AG09309 (cell line): ENCODE measurements around the gene GPS1.

ENCODE experiments used
- DNase-seq: peaks from one replicate; pipeline ENCODE4 v3.0.0-alpha.2; 2010; ENCODE audit warnings: low read depth
- H3K4me3 ChIP-seq: 2 replicates; pipeline ENCODE4 v1.5.1; 2011; ENCODE audit warnings: mild to moderate bottlenecking, low read depth, low read length, moderate library complexity; ENCODE audit not compliant: control insufficient read depth
- TF ChIP-seq, protein P1 (sequence below): IDR thresholded peaks from 2 replicates; pipeline ENCODE4 v1.5.1; 2011; ENCODE audit warnings: mild to moderate bottlenecking, low read depth, low read length, inconsistent platforms; ENCODE audit not compliant: insufficient read depth, control insufficient read depth; ENCODE audit errors: missing control alignments

The GPS1 gene

DNA sequence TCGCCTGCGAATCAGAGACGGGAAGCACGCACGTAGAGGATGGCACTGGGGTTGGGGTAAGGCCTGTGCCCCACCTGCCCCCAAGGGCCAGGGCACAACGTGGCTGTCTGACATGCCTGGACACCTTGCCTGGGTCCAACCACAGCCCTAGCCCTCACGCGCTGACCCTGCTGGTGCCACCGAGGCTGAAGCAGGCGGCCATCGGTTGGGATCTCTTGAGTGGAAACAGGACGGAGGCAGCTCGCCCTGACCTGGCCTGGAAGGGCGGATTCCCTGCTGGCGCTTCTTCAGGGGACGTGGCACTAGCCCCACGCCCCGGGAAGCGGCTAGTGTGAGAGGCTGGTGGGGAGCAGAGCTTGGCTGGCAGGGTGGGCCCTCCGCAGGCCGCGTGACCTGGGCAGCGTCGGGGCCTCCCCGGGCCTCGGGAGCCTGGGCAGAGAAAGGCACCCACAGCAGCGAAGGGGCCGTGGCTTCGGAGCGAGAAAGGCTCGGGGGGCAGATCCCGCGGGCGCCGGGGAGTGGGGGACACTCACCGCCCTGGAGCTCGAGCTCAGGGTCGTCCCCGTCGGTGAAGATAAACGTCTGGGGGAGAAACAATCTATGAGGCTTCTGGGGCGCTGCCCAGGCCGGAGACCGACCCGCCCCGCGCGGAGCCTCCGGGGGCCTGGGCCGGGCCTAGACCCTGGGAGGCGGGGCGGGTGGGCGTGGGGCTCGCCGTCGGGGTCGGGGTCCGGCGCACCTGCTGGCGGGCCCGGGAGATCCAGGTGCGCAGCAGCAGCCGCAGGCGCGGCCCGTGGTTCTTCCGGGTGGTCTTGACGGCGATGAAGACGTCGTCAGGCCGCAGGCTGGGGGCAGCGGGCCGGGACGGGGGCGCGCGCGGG is 697 bp upstream of the GPS1 start:
- TF ChIP-seq, protein P1, sequence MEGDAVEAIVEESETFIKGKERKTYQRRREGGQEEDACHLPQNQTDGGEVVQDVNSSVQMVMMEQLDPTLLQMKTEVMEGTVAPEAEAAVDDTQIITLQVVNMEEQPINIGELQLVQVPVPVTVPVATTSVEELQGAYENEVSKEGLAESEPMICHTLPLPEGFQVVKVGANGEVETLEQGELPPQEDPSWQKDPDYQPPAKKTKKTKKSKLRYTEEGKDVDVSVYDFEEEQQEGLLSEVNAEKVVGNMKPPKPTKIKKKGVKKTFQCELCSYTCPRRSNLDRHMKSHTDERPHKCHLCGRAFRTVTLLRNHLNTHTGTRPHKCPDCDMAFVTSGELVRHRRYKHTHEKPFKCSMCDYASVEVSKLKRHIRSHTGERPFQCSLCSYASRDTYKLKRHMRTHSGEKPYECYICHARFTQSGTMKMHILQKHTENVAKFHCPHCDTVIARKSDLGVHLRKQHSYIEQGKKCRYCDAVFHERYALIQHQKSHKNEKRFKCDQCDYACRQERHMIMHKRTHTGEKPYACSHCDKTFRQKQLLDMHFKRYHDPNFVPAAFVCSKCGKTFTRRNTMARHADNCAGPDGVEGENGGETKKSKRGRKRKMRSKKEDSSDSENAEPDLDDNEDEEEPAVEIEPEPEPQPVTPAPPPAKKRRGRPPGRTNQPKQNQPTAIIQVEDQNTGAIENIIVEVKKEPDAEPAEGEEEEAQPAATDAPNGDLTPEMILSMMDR: no peak
- peak overlapping the region; percentile 74 for H3K4me3 ChIP-seq
- DNase-seq: no peak

DNA sequence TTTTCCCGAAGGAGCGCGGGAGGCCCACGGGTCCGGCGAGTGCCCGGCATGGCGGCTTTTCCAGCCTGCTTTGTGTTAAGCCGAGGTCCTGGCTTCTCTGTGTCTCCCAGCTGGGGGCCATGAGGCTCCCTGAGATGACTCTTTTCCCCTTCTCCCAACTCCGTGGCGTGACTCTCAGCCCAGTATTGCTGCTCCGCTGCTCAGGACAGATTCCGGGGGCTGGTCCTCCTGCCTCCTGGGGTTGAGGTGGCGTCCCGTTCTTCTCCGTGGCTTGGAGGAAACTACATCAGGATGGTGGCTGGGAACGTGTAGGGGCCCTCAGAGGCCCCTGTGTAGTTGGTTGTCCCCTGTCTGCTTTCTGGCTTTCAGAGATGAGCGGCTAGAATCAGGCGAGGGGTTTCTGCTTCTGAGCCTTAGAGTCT is 951 bp downstream of the GPS1 start:
- TF ChIP-seq, protein P1: no peak
- peak overlapping the region; percentile 74 for H3K4me3 ChIP-seq
- no peak for DNase-seq

DNA sequence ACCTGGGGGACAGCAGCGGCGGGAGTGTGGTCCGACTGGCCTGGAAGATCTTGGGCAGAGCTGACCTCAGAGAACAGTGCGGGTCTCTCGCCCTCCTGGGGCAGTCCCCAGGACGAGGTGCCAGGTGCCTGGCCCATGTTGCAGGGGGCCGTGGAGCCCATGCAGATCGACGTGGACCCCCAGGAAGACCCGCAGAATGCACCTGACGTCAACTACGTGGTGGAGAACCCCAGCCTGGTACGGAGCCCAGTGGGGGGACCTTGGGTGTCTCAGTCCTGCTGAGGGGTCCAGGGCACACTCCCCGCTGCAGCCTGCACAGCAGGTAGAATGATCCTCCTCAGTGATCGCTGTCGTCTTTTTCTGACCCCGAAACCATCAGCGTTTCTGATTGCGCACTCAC is 1.4 kb downstream of the GPS1 start:
- H3K4me3 ChIP-seq: peak overlapping the region; percentile 74
- TF ChIP-seq, protein P1: no peak
- no peak for DNase-seq

DNA sequence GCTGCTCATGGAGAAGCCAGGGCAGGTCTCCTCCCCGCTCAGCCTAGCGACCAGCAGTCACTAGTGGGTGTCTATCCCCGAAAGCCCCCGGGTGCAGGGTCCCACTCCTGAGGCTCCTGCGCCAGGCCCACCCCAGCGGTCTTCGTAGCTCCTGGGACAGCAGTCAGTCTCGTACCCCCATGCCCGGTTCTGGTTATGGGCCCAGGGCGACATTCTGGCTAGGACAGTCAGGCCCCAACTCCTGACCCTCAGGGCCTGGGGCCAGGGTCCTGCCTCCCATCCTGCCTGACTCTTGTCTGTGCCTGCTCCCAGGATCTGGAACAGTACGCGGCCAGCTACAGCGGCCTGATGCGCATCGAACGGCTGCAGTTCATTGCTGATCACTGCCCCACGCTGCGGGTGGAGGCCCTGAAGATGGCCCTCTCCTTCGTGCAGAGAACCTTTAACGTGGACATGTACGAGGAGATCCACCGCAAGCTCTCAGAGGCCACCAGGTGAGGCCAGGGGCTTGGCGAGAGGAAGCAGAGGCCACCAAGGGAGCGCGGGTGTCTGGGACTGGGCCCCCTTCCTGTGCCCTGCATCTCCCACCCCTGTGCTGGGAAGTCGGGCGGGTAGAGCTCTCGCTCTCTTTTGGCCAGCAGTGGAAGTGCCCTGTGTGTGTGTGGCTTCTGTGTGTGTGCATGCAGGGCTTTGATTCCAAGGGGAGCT is 2.0 kb downstream of the GPS1 start:
- no peak for DNase-seq
- no peak overlapping the region for H3K4me3 ChIP-seq
- TF ChIP-seq, protein P1: no peak

DNA sequence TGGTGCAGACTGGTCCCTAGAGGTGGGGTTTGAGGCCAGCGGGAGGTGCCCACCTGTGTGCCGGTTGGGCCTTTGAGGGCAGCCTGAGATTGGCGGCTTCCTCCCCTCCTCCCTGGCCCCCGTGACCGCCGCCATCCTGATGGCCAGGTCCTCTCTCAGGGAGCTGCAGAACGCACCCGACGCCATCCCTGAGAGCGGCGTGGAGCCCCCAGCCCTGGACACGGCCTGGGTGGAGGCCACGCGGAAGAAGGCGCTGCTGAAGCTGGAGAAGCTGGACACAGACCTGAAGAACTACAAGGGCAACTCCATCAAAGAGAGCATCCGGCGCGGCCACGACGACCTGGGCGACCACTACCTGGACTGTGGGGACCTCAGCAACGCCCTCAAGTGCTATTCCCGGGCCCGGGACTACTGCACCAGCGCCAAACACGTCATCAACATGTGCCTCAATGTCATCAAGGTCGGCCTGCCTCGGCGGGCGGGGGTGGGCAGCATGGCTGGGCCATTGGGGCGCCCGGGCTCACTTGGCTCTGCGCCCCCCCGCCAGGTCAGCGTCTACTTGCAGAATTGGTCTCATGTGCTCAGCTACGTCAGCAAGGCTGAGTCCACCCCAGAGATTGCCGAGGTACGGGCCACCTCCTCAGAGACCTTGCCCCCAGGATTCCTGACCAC is 2.8 kb downstream of the GPS1 start:
- no peak overlapping the region for H3K4me3 ChIP-seq
- DNase-seq: no peak
- TF ChIP-seq, protein P1: no peak
